Measurements from ENCODE around the gene SMIM32.

SMIM32 gene

DNA sequence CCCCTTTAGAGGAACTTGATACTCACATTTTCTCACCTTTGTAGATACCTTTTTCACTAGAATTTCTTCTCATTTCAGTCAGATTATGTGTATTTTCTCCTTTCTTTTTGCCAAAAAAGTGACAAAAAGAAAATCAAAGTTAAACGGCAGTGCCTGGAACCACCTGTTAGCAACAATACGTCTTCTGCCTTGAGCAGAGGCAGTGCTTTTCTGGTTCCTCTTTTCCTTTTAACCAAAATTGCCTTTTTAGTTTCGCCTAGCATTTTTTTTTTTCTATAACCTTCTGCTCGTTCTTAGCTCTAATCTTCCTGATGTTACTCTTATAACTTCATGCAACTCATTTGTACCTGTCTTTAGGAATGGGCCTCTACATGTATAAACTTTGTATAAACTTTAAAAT lies 26.1 kb downstream of the SMIM32 start:
- no peaks in the 10 kb centered on the region for H3K9me3 ChIP-seq
- DNase-seq = no peak
- TF ChIP-seq CTCF (IDR thresholded peaks at IDR 0.05; ENCODE audit: low read depth, low read length) = no peak

GRCh38 chr5:136164226-136164625 lies 28.7 kb downstream of the SMIM32 start:
- H3K36me3 ChIP-seq = peaks cover 43% of the 10 kb centered on the region
- no peaks in the 10 kb centered on the region for H3K4me1 ChIP-seq

More for the DNA sequence above, 26.1 kb downstream of the SMIM32 start:
- H3K27me3 ChIP-seq = no peaks in the 10 kb centered on the region
- no peaks in the 10 kb centered on the region for H3K4me1 ChIP-seq
- peaks cover 36% of the 10 kb centered on the region for H3K36me3 ChIP-seq
- no peak overlapping the region for H3K4me3 ChIP-seq (ENCODE audit: low read depth, low read length)

GRCh38 chr5:136162008-136162407 lies 31.0 kb downstream of the SMIM32 start:
- Histone ChIP-seq H3K27me3 (no peaks in the 10 kb centered on the region), H3K4me1 (no peaks in the 10 kb centered on the region), H3K36me3 (peaks cover 40% of the 10 kb centered on the region), H3K9me3 (no peaks in the 10 kb centered on the region), H3K4me3 (ENCODE audit: low read depth, low read length) (no peak overlapping the region)
- no peak for TF ChIP-seq CTCF (IDR thresholded peaks at IDR 0.05; ENCODE audit: low read depth, low read length)
- DNase-seq = no peak

More at GRCh38 chr5:136164226-136164625, 28.7 kb downstream of the SMIM32 start:
- H3K27me3 ChIP-seq = no peaks in the 10 kb centered on the region
- no peak for TF ChIP-seq CTCF (IDR thresholded peaks at IDR 0.05; ENCODE audit: low read depth, low read length)
- DNase-seq = no peak
- no peaks in the 10 kb centered on the region for H3K9me3 ChIP-seq
- no peak overlapping the region for H3K4me3 ChIP-seq (ENCODE audit: low read depth, low read length)

GRCh38 chr5:136159457-136159856 lies 33.5 kb downstream of the SMIM32 start:
- Histone ChIP-seq H3K4me1 (no peaks in the 10 kb centered on the region), H3K9me3 (no peaks in the 10 kb centered on the region), H3K36me3 (peaks cover 59% of the 10 kb centered on the region), H3K4me3 (ENCODE audit: low read depth, low read length) (no peak overlapping the region), H3K27me3 (no peaks in the 10 kb centered on the region)
- TF ChIP-seq CTCF (IDR thresholded peaks at IDR 0.05; ENCODE audit: low read depth, low read length) = no peak
- no peak for DNase-seq

- no peaks in the 10 kb centered on the region for H3K9me3 ChIP-seq
- H3K4me3 ChIP-seq (ENCODE audit: low read depth, low read length) = no peak overlapping the region
- peaks cover 55% of the 10 kb centered on the region for H3K36me3 ChIP-seq
- TF ChIP-seq CTCF (IDR thresholded peaks at IDR 0.05; ENCODE audit: low read depth, low read length) = no peak
- no peak for DNase-seq
- H3K27me3 ChIP-seq = no peaks in the 10 kb centered on the region
- H3K4me1 ChIP-seq = no peaks in the 10 kb centered on the region
These were observed 35.4 kb downstream of the SMIM32 start for GRCh38 chr5:136157514-136157913.

DNA sequence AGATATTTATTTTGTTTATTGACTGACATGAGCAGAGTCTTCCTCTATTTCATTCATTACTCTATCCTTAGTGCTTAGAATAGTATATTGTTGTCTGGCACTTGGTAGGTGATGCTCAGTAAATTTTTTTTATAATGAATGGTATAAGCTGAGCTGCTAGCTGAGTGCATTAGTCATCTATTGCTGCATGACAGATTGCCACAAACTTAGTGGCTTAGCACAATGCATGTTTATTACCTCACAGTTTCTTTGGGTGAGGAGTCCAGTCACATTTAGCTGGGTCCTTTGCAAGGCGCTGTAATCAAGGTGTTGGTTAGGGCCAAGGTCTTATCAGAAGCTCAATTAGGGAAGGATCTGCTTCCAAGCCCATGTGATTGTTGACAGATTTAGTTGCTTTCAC lies 37.2 kb downstream of the SMIM32 start:
- no peaks in the 10 kb centered on the region for H3K4me1 ChIP-seq
- H3K27me3 ChIP-seq = no peaks in the 10 kb centered on the region
- H3K4me3 ChIP-seq (ENCODE audit: low read depth, low read length) = no peak overlapping the region
- peaks cover 46% of the 10 kb centered on the region for H3K36me3 ChIP-seq
- no peak for TF ChIP-seq CTCF (IDR thresholded peaks at IDR 0.05; ENCODE audit: low read depth, low read length)
- H3K9me3 ChIP-seq = no peaks in the 10 kb centered on the region
- DNase-seq = no peak
